Measurements from ENCODE around the gene PCCA. TPM values are rescaled to one million over a fixed set of nuclear protein-coding genes. Genes with fewer than 3 reads are reported as not detected.

PCCA gene
- polyA plus RNA-seq, 1 experiment = 22.6 TPM

DNA sequence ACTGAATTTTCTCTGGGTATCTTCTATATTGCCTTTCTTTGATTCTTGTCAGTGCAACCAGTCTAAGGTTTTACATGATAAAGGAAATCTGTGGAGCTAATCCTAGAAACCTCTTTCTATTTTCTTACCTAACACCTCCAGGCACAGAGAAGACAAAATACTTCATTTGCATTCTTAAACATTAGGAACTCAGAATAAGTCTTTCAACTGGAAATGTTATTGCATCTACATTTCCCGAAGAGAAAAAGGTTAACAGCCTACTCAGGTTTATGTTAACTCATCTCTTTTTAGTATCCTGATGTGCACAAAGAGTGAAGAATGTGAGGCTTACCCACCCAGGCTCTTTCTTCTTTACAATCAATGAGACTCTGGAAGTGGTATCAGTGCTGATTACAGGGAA lies 106.7 kb downstream of the PCCA start:
- Histone ChIP-seq H3K4me3 (ENCODE audit: low read depth, low read length) (no peak overlapping the region), H3K27me3 (ENCODE audit: control insufficient read depth, insufficient read depth, low read length) (no peaks in the 10 kb centered on the region), H3K9me3 (ENCODE audit: control insufficient read depth, insufficient read depth, low read length) (no peaks in the 10 kb centered on the region), H3K27ac (ENCODE audit: low read depth, low read length) (no peak overlapping the region)
- CTCF ChIA-PET = interaction anchor here (0.7 kb wide), 1 partner anchor 13 kb away, joined by 3 read pairs; no protein-coding TSS in a partner anchor
- TF ChIP-seq, protein P1, sequence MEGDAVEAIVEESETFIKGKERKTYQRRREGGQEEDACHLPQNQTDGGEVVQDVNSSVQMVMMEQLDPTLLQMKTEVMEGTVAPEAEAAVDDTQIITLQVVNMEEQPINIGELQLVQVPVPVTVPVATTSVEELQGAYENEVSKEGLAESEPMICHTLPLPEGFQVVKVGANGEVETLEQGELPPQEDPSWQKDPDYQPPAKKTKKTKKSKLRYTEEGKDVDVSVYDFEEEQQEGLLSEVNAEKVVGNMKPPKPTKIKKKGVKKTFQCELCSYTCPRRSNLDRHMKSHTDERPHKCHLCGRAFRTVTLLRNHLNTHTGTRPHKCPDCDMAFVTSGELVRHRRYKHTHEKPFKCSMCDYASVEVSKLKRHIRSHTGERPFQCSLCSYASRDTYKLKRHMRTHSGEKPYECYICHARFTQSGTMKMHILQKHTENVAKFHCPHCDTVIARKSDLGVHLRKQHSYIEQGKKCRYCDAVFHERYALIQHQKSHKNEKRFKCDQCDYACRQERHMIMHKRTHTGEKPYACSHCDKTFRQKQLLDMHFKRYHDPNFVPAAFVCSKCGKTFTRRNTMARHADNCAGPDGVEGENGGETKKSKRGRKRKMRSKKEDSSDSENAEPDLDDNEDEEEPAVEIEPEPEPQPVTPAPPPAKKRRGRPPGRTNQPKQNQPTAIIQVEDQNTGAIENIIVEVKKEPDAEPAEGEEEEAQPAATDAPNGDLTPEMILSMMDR (IDR thresholded peaks at IDR 0.05; ENCODE audit: low read depth, low read length) = no peak
- no peak for DNase-seq (ENCODE audit: low read depth, low spot score)
- POLR2A ChIA-PET = no interaction called here

DNA sequence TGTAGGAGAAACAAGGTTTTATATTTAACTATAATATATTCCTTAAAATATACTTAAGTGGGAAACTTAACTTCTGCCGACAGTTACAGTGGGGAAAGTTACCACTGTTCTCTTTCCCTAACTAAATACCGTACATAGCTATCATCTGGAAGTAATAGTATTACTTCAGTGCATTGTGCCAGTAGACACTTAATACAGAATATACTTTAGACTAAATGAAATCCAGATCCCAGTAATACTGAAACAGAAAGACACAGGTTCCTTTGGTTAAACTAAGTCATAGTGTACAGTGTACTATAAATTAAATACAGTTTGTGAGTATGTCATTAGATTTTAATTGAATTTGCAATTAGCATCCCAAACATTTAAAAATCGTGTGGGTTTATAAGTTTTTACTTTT lies 107.5 kb downstream of the PCCA start:
- DNase-seq (ENCODE audit: low read depth, low spot score) = no peak
- POLR2A ChIA-PET = no interaction called here

GRCh38 chr13:100197116-100197515 lies 108.2 kb downstream of the PCCA start:
- TF ChIP-seq, protein P1 (IDR thresholded peaks at IDR 0.05; ENCODE audit: low read depth, low read length) = no peak
- ChIA-PET POLR2A (no interaction called here), CTCF (no interaction called here)
- H3K27me3 ChIP-seq (ENCODE audit: control insufficient read depth, insufficient read depth, low read length) = no peaks in the 10 kb centered on the region
- no peak overlapping the region for H3K27ac ChIP-seq (ENCODE audit: low read depth, low read length)
- no peak overlapping the region for H3K4me3 ChIP-seq (ENCODE audit: low read depth, low read length)
- no peak for DNase-seq (ENCODE audit: low read depth, low spot score)
- H3K9me3 ChIP-seq (ENCODE audit: control insufficient read depth, insufficient read depth, low read length) = peaks cover 3% of the 10 kb centered on the region; the same call in 1 of the 2 replicates

More for the DNA sequence above, 107.5 kb downstream of the PCCA start:
- TF ChIP-seq, protein P1 (IDR thresholded peaks at IDR 0.05; ENCODE audit: low read depth, low read length) = no peak
- Histone ChIP-seq H3K9me3 (ENCODE audit: control insufficient read depth, insufficient read depth, low read length) (no peaks in the 10 kb centered on the region), H3K4me3 (ENCODE audit: low read depth, low read length) (no peak overlapping the region), H3K27ac (ENCODE audit: low read depth, low read length) (no peak overlapping the region), H3K27me3 (ENCODE audit: control insufficient read depth, insufficient read depth, low read length) (no peaks in the 10 kb centered on the region)
- CTCF ChIA-PET = interaction anchor here (0.7 kb wide), 1 partner anchor 12 kb away, joined by 3 read pairs; no protein-coding TSS in a partner anchor

GRCh38 chr13:100197591-100198365 lies 108.9 kb downstream of the PCCA start:
- Histone ChIP-seq H3K9me3 (ENCODE audit: control insufficient read depth, insufficient read depth, low read length) (peaks cover 3% of the 10 kb centered on the region; the same call in 1 of the 2 replicates), H3K27me3 (ENCODE audit: control insufficient read depth, insufficient read depth, low read length) (no peaks in the 10 kb centered on the region), H3K4me3 (ENCODE audit: low read depth, low read length) (no peak overlapping the region), H3K27ac (ENCODE audit: low read depth, low read length) (no peak overlapping the region)
- TF ChIP-seq, protein P1 (IDR thresholded peaks at IDR 0.05; ENCODE audit: low read depth, low read length) = no peak
- ChIA-PET POLR2A (no interaction called here), CTCF (no interaction called here)
- no peak for DNase-seq (ENCODE audit: low read depth, low spot score)

DNA sequence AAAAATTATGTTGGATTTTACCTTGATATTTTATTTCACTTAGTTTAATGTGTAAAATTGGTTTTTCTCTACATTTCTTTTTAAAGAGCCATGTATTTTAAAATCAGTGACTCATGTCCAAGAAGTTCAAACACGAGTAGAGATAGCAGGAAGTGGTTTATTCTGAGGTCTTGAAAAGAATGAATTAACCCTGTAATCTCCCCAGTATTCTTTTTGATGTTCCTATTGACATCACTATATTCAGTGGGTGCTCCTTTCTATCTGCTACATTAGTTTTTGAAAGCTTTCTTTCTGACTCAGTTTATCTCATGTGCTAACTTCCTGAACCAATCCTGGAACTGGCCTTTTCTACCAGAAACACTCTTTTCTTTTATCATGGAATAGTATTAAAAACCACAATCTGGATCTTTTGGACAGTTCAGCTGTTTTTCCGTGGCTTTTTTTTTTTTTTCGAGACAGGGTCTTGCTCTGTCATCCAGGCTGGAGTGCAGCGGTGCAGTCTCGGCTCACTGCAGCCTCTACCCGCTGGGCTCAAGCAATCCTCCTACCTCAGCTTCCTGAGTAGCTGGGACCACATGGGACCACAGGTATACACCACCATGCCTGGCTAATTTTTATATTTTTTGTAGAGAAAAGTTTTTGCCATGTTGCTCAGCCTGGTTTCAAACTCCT lies 114.9 kb downstream of the PCCA start:
- Histone ChIP-seq H3K27ac (ENCODE audit: low read depth, low read length) (no peak overlapping the region), H3K27me3 (ENCODE audit: control insufficient read depth, insufficient read depth, low read length) (no peaks in the 10 kb centered on the region), H3K4me3 (ENCODE audit: low read depth, low read length) (no peak overlapping the region), H3K9me3 (ENCODE audit: control insufficient read depth, insufficient read depth, low read length) (peaks cover 6% of the 10 kb centered on the region)
- no peak for DNase-seq (ENCODE audit: low read depth, low spot score)
- ChIA-PET CTCF (interaction anchor here (0.6 to 1.0 kb wide), 2 partner anchors 31 to 313 kb away, joined by 3 read pairs; no protein-coding TSS in a partner anchor), POLR2A (no interaction called here)
- TF ChIP-seq, protein P1 (IDR thresholded peaks at IDR 0.05; ENCODE audit: low read depth, low read length) = no peak

All from AG04450 (cell line).